OCI-LY7 (cell line): Measurements from ENCODE around the gene NAALADL2. TPM values are rescaled to one million over a fixed set of nuclear protein-coding genes. Genes with fewer than 3 reads are reported as not detected.

Experiments used
- BruUV-seq: library from RNA; stranded (reverse); fragments of 400-500 nt; replicated peaks from 2 replicates; lab custom pipeline; 2021; lab: Mats Ljungman, UMichigan
- CTCF ChIA-PET: fragments of 300-600 bp; sonication (Branson Sonifier 250); formaldehyde crosslinking; loops from one replicate; lab custom pipeline; 2022; ENCODE audit warnings: antibody characterized with exemption; ENCODE audit not compliant: unreplicated experiment; lab: Charles Lee
- POLR2A ChIA-PET: fragments of 300-600 bp; sonication (Branson Sonifier 250); formaldehyde crosslinking; loops from one replicate; lab custom pipeline; 2022; ENCODE audit warnings: antibody characterized with exemption; lab: Charles Lee
- DNase-seq: peaks from one replicate; pipeline ENCODE4 v3.0.0-alpha.2; 2015; ENCODE audit warnings: low spot score
- H2AFZ ChIP-seq: fragments of 200-600 bp; sonication (generic), shearing (Covaris generic); 2 replicates; pipeline ENCODE4 v1.6.1; 2014; ENCODE audit warnings: mild to moderate bottlenecking, antibody characterized with exemption, low read length, moderate library complexity
- H3K27ac ChIP-seq: fragments of 200-600 bp; sonication (generic); 2 replicates; pipeline ENCODE4 v1.5.1; 2014; ENCODE audit warnings: mixed run types, low read depth, mild to moderate bottlenecking, moderate library complexity, low read length, inconsistent platforms; ENCODE audit not compliant: poor library complexity, severe bottlenecking
- H3K36me3 ChIP-seq: fragments of 200-600 bp; sonication (generic); 2 replicates; pipeline ENCODE4 v1.6.1; 2014; ENCODE audit warnings: mild to moderate bottlenecking, antibody characterized with exemption, low read length, moderate library complexity, mixed read lengths; ENCODE audit not compliant: insufficient read depth
- H3K4me1 ChIP-seq: fragments of 200-600 bp; sonication (generic); 2 replicates; pipeline ENCODE4 v1.5.1; 2014; ENCODE audit warnings: mild to moderate bottlenecking, low read length; ENCODE audit not compliant: insufficient read depth, poor library complexity, severe bottlenecking
- H3K4me2 ChIP-seq: fragments of 200-600 bp; sonication (generic); 2 replicates; pipeline ENCODE4 v1.6.1; 2014; ENCODE audit warnings: mild to moderate bottlenecking, low read length
- H3K4me3 ChIP-seq: fragments of 200-600 bp; sonication (generic); 2 replicates; pipeline ENCODE4 v1.5.1; 2014; ENCODE audit warnings: mild to moderate bottlenecking, low read depth, low read length; ENCODE audit not compliant: poor library complexity, severe bottlenecking
- H3K79me2 ChIP-seq: fragments of 200-600 bp; sonication (generic); 2 replicates; pipeline ENCODE4 v1.6.1; 2016; ENCODE audit warnings: low read depth, mild to moderate bottlenecking, low read length, moderate library complexity, mixed read lengths; ENCODE audit not compliant: insufficient read depth
- H3K9me2 ChIP-seq: fragments of 200-600 bp; sonication (generic); 2 replicates; pipeline ENCODE4 v1.6.1; 2016; ENCODE audit warnings: mild to moderate bottlenecking, low read length, mixed read lengths; ENCODE audit not compliant: insufficient read depth
- H3K9me3 ChIP-seq: fragments of 200-600 bp; sonication (generic); 2 replicates; pipeline ENCODE4 v1.6.1; 2014; ENCODE audit warnings: mild to moderate bottlenecking, mixed run types, low read length, mixed read lengths
- H4K20me1 ChIP-seq: fragments of 200-600 bp; sonication (generic); 2 replicates; pipeline ENCODE4 v1.6.1; 2014; ENCODE audit warnings: mild to moderate bottlenecking, antibody characterized with exemption, low read length, moderate library complexity, mixed read lengths; ENCODE audit not compliant: insufficient read depth
- CTCF ChIP-seq: fragments of 200-600 bp; sonication (generic); conservative IDR thresholded peaks from 2 replicates; pipeline ENCODE4 v1.5.1; 2014; ENCODE audit warnings: mild to moderate bottlenecking, antibody characterized with exemption, low read length, moderate library complexity, mixed read lengths
- EZH2phosphoT487 ChIP-seq: fragments of 200-600 bp; sonication (generic); IDR thresholded peaks from 2 replicates; pipeline ENCODE4 v1.6.1; 2018; ENCODE audit warnings: low read depth, borderline replicate concordance, mild to moderate bottlenecking, mixed run types, antibody characterized with exemption, low read length, moderate library complexity, mixed read lengths
- intact Hi-C: fragments of 100-400 bp; cut with micrococcal nuclease; formaldehyde crosslinking; loops from one replicate; pipeline ENCODE4 v1.10.0; 2022; ENCODE audit not compliant: unreplicated experiment
- total RNA-seq, 2 experiments: library from RNA; depleted of rRNA in 1 of 2; stranded (reverse); fragments of >200 nt in 1 of 2; shearing (Covaris generic) in 1 of 2; gene quantifications; 2 replicates each; pipeline ENCODE4 v1.2.3, GENCODE V29; 2014 to 2022

NAALADL2 gene
- total RNA-seq, 2 experiments from 2014 or later: 0.25 to 0.70 TPM

GRCh38 chr3:175267121-175267531 is 408.0 kb downstream of the NAALADL2 start:
- no peaks in the 10 kb centered on the region for H3K9me2 ChIP-seq
- ChIA-PET POLR2A (interaction anchor here (0.7 to 0.8 kb wide), 2 partner anchors 13 to 34 kb away, joined by 3 read pairs; no protein-coding TSS in a partner anchor), CTCF (no interaction called here)
- no peak overlapping the region for H3K27ac ChIP-seq
- H3K79me2 ChIP-seq: no peaks in the 10 kb centered on the region
- H3K36me3 ChIP-seq: no peaks in the 10 kb centered on the region
- no peaks in the 10 kb centered on the region for H3K4me1 ChIP-seq
- H3K4me3 ChIP-seq: no peak overlapping the region
- no peaks in the 10 kb centered on the region for H3K9me3 ChIP-seq
- no peak overlapping the region for H3K4me2 ChIP-seq
- no peak for DNase-seq
- H4K20me1 ChIP-seq: no peaks in the 10 kb centered on the region
- no TSS peak for BruUV-seq
- intact Hi-C loops: no loop called here
- H2AFZ ChIP-seq: no peak overlapping the region
- no peak for TF ChIP-seq EZH2phosphoT487
- no peak for TF ChIP-seq CTCF

- BruUV-seq: no TSS peak
- H3K4me3 ChIP-seq: no peak overlapping the region
Measured at GRCh38 chr3:175267561-175267960, 408.4 kb downstream of the NAALADL2 start.

More at GRCh38 chr3:175267561-175267960, 408.4 kb downstream of the NAALADL2 start:
- H3K79me2 ChIP-seq: no peaks in the 10 kb centered on the region
- TF ChIP-seq EZH2phosphoT487 (no peak), CTCF (no peak)
- H4K20me1 ChIP-seq: no peaks in the 10 kb centered on the region
- no peaks in the 10 kb centered on the region for H3K9me3 ChIP-seq
- H2AFZ ChIP-seq: no peak overlapping the region
- POLR2A ChIA-PET: interaction anchor here (0.7 to 0.8 kb wide), 2 partner anchors 13 to 35 kb away, joined by 3 read pairs; no protein-coding TSS in a partner anchor
- CTCF ChIA-PET: no interaction called here
- intact Hi-C loops: no loop called here
- no peak for DNase-seq
- H3K27ac ChIP-seq: no peak overlapping the region
- no peaks in the 10 kb centered on the region for H3K36me3 ChIP-seq
- H3K9me2 ChIP-seq: no peaks in the 10 kb centered on the region
- no peaks in the 10 kb centered on the region for H3K4me1 ChIP-seq
- H3K4me2 ChIP-seq: no peak overlapping the region
